Astrocyte of the spinal cord (primary cell): Measurements from ENCODE around the gene CACNA1C.

ENCODE experiments used
- DNase-seq: peaks from one replicate; pipeline ENCODE4 v3.0.0; 2011; ENCODE audit warnings: low read depth, low spot score
- H3K4me3 ChIP-seq: 2 replicates; pipeline ENCODE4 v1.5.1; 2011; ENCODE audit warnings: low read depth, mild to moderate bottlenecking, low read length, moderate library complexity
- CTCF ChIP-seq: IDR thresholded peaks from 2 replicates; pipeline ENCODE4 v1.5.1; 2012; ENCODE audit warnings: low read depth, mild to moderate bottlenecking, low read length, inconsistent platforms
- in situ Hi-C: cut with HindIII; loops from 2 replicates; pipeline ENCODE4 v1.10.0; 2017; ENCODE audit warnings: low sequenced_read_pairs

CACNA1C gene

GRCh38 chr12:2171672-2172426, 119.1 kb downstream of the CACNA1C start:
- DNase-seq, result no peak
- no peak overlapping the region for H3K4me3 ChIP-seq
- TF ChIP-seq CTCF, result no peak
- in situ Hi-C loops, result no loop called here

- DNase-seq, result no peak
- in situ Hi-C loops, result no loop called here
- H3K4me3 ChIP-seq, result no peak overlapping the region
- TF ChIP-seq CTCF, result no peak
Observed at GRCh38 chr12:2172491-2173214, 119.9 kb downstream of the CACNA1C start.

GRCh38 chr12:2173971-2174370, 121.2 kb downstream of the CACNA1C start:
- in situ Hi-C loops, result no loop called here
- TF ChIP-seq CTCF, result no peak
- no peak for DNase-seq
- no peak overlapping the region for H3K4me3 ChIP-seq

GRCh38 chr12:2177003-2177402, 124.2 kb downstream of the CACNA1C start:
- TF ChIP-seq CTCF, result no peak
- H3K4me3 ChIP-seq, result no peak overlapping the region
- no peak for DNase-seq
- in situ Hi-C loops, result no loop called here

GRCh38 chr12:2177751-2178150, 125.0 kb downstream of the CACNA1C start:
- in situ Hi-C loops, result no loop called here
- TF ChIP-seq CTCF, result no peak
- no peak overlapping the region for H3K4me3 ChIP-seq
- no peak for DNase-seq

- no peak for DNase-seq
- in situ Hi-C loops, result no loop called here
Observed at GRCh38 chr12:2179058-2179457, 126.3 kb downstream of the CACNA1C start.

More at GRCh38 chr12:2179058-2179457, 126.3 kb downstream of the CACNA1C start:
- H3K4me3 ChIP-seq, result no peak overlapping the region
- no peak for TF ChIP-seq CTCF
